Measurements from ENCODE around the gene PTPRT. TPM values are rescaled to one million over a fixed set of nuclear protein-coding genes. Genes with fewer than 3 reads are reported as not detected.

The PTPRT gene
- total RNA-seq, 4 donors from 2014 or later = 0.04 TPM; not detected in 3

GRCh38 chr20:42700372-42700771 lies 489.3 kb downstream of the PTPRT start:
- no peak for ATAC-seq
- Histone ChIP-seq H3K27ac (no peak overlapping the region), H3K9me3 (peaks cover 0 to 4% (median 0%) of the 10 kb centered on the region in 3 donors), H3K4me1 (no peaks in the 10 kb centered on the region), H3K4me3 (no peak overlapping the region), H3K27me3 (no peaks in the 10 kb centered on the region), H3K36me3 (no peaks in the 10 kb centered on the region)
- TF ChIP-seq EP300 (IDR thresholded peaks at IDR 0.05) = no peak
- no peak for TF ChIP-seq POLR2AphosphoS5 (IDR thresholded peaks at IDR 0.05)
- no peak for TF ChIP-seq CTCF (IDR thresholded peaks at IDR 0.05)
- no peak for TF ChIP-seq POLR2A (IDR thresholded peaks at IDR 0.05)
- WGBS, 2 donors (ENCODE audit: low coverage in 1 of 2) = 41 to 69% methylated on average over 2 to 6 of the region's 8 CpGs

- TF ChIP-seq CTCF (IDR thresholded peaks at IDR 0.05) = no peak
- no peak for TF ChIP-seq EP300 (IDR thresholded peaks at IDR 0.05)
- TF ChIP-seq POLR2A (IDR thresholded peaks at IDR 0.05) = no peak
- TF ChIP-seq POLR2AphosphoS5 (IDR thresholded peaks at IDR 0.05) = no peak
- Histone ChIP-seq H3K27ac (no peak overlapping the region), H3K4me1 (no peaks in the 10 kb centered on the region), H3K4me3 (no peak overlapping the region), H3K36me3 (no peaks in the 10 kb centered on the region), H3K9me3 (no peaks in the 10 kb centered on the region), H3K27me3 (no peaks in the 10 kb centered on the region)
- no peak for ATAC-seq
- 56 to 64% methylated on average over 2 to 3 of the region's 3 CpGs for WGBS, 2 donors (ENCODE audit: low coverage in 1 of 2)
Observed at GRCh38 chr20:42697962-42698361, 491.7 kb downstream of the PTPRT start.

- Histone ChIP-seq H3K4me3 (no peak overlapping the region), H3K27ac (no peak overlapping the region), H3K4me1 (no peaks in the 10 kb centered on the region), H3K27me3 (peaks cover 14% of the 10 kb centered on the region), H3K36me3 (no peaks in the 10 kb centered on the region), H3K9me3 (peaks cover 0 to 4% (median 0%) of the 10 kb centered on the region in 3 donors)
- ATAC-seq = no peak
- 79 to 85% methylated on average over 4 to 6 of the region's 7 CpGs for WGBS, 2 donors (ENCODE audit: low coverage in 1 of 2)
- TF ChIP-seq EP300 (IDR thresholded peaks at IDR 0.05) = no peak
- no peak for TF ChIP-seq POLR2AphosphoS5 (IDR thresholded peaks at IDR 0.05)
- TF ChIP-seq CTCF (IDR thresholded peaks at IDR 0.05) = no peak
- TF ChIP-seq POLR2A (IDR thresholded peaks at IDR 0.05) = no peak
Observed at GRCh38 chr20:42690842-42691437, 498.8 kb downstream of the PTPRT start.

- no peak for ATAC-seq
- no peaks in the 10 kb centered on the region for H3K4me1 ChIP-seq
- no peak overlapping the region for H3K4me3 ChIP-seq
- peaks cover 14% of the 10 kb centered on the region for H3K27me3 ChIP-seq
- WGBS, 2 donors (ENCODE audit: low coverage in 1 of 2) = 20 to 43% methylated on average over 1 of the region's 1 CpG
- no peaks in the 10 kb centered on the region for H3K36me3 ChIP-seq
- no peak overlapping the region for H3K27ac ChIP-seq
- peaks cover 0 to 4% (median 0%) of the 10 kb centered on the region in 3 donors for H3K9me3 ChIP-seq
- TF ChIP-seq POLR2A (IDR thresholded peaks at IDR 0.05) (no peak), EP300 (IDR thresholded peaks at IDR 0.05) (no peak), POLR2AphosphoS5 (IDR thresholded peaks at IDR 0.05) (no peak), CTCF (IDR thresholded peaks at IDR 0.05) (no peak)
Observed at GRCh38 chr20:42688576-42688975, 501.1 kb downstream of the PTPRT start.

GRCh38 chr20:42686057-42686456 lies 503.6 kb downstream of the PTPRT start:
- TF ChIP-seq POLR2AphosphoS5 (IDR thresholded peaks at IDR 0.05) (no peak), POLR2A (IDR thresholded peaks at IDR 0.05) (no peak), CTCF (IDR thresholded peaks at IDR 0.05) (no peak), EP300 (IDR thresholded peaks at IDR 0.05) (no peak)
- WGBS, 2 donors (ENCODE audit: low coverage in 1 of 2) = 79 to 80% methylated on average over 2 of the region's 2 CpGs
- Histone ChIP-seq H3K9me3 (no peaks in the 10 kb centered on the region), H3K4me1 (no peaks in the 10 kb centered on the region), H3K4me3 (no peak overlapping the region), H3K36me3 (no peaks in the 10 kb centered on the region), H3K27me3 (peaks cover 14% of the 10 kb centered on the region), H3K27ac (no peak overlapping the region)
- no peak for ATAC-seq

All from gastroesophageal sphincter (tissue), 4 donors.